K562 (cell line): Measurements from ENCODE around the gene PRAC2.

Source experiments
- CBX8 ChIP-seq: fragments of 200-600 bp; sonication (generic); IDR thresholded peaks from 2 replicates; pipeline ENCODE4 v1.6.1; 2012; ENCODE audit warnings: borderline replicate concordance, mixed run types, low read depth, mild to moderate bottlenecking, moderate library complexity, mixed read lengths, low read length, control low read depth, inconsistent platforms; ENCODE audit not compliant: poor library complexity, severe bottlenecking; ENCODE audit errors: extremely low read depth
- CTCF ChIP-seq, 3 experiments: IDR thresholded peaks in 2 of 3; conservative IDR thresholded peaks in 1 of 3; 2 replicates each; pipeline ENCODE4 v1.5.1; 2011 to 2012; ENCODE audit warnings: low read length in 3 of 3, mild to moderate bottlenecking in 3 of 3, control low read depth in 2 of 3, improper control_type of control experiment in 1 of 3, inconsistent platforms in 1 of 3, low read depth in 1 of 3, mixed read lengths in 1 of 3, moderate library complexity in 1 of 3; ENCODE audit not compliant: insufficient read depth in 2 of 3
- EGR1 ChIP-seq: fragments of 450-650 bp; conservative IDR thresholded peaks from 2 replicates; pipeline ENCODE4 v1.6.1; 2017; ENCODE audit warnings: mild to moderate bottlenecking
- JUNB ChIP-seq: fragments of 450-650 bp; formaldehyde crosslinking; conservative IDR thresholded peaks from 2 replicates; pipeline ENCODE4 v1.4.0; 2020; ENCODE audit warnings: mild to moderate bottlenecking
- LARP7 ChIP-seq: fragments of 450-650 bp; IDR thresholded peaks from 2 replicates; pipeline ENCODE4 v1.6.1; 2016
- RBFOX2 ChIP-seq: fragments of 200-400 bp; formaldehyde crosslinking; IDR thresholded peaks from 2 replicates; pipeline ENCODE4 v1.6.1; 2017; ENCODE audit warnings: low read depth, mild to moderate bottlenecking, low read length, moderate library complexity
- RFX5 ChIP-seq: IDR thresholded peaks from 2 replicates; pipeline ENCODE4 v1.6.1; 2011; ENCODE audit warnings: low read depth, mild to moderate bottlenecking, improper control_type of control experiment, low read length
- SIN3A ChIP-seq, 2 experiments: fragments of 150-350 bp in 1 of 2; IDR thresholded peaks; 2 replicates each; pipeline ENCODE4 v1.6.1; 2011 to 2016; ENCODE audit warnings: borderline replicate concordance in 2 of 2, low read depth in 2 of 2, low read length in 2 of 2, mild to moderate bottlenecking in 2 of 2, moderate library complexity in 2 of 2; ENCODE audit not compliant: control insufficient read depth in 1 of 2
- TF ChIP-seq, protein P1 (sequence below): fragments of 450-650 bp; IDR thresholded peaks from 2 replicates; pipeline ENCODE4 v1.6.1; 2016; ENCODE audit warnings: mild to moderate bottlenecking, moderate library complexity

DNA sequence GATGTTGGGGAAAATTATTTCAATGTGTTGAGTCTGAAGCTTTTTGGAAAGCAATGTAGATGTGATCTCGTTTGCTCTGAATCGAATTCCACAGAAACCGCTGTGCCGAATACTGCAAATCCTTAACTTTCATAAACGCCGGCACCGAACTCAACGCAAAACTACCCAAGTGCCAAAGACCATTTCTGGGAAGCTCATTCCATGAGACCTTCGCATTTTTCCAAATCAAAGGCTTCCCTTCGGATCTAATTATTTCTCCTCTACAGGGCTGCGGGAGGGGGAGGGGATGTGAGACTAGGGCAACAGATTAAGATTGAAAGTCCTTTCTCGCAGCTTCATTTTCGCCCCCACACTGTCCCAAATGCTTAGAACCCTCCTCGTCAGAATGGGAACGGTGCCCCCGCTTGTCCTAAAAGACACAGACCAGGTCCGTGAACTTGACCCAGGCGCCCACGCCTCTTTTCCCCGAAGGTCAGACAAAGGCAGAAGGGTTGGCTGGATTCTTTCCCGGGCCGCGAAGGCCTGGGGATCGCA is 4.7 kb upstream of the PRAC2 start:
- no peak for TF ChIP-seq RFX5
- TF ChIP-seq RBFOX2: no peak
- no peak for TF ChIP-seq CTCF (IDR thresholded peaks at IDR 0.05 in 2 of 3, conservative IDR thresholded peaks at IDR 0.05 in 1 of 3; ENCODE audit: insufficient read depth in 2 of 3, low read depth in 1 of 3, low read length in 3 of 3)
- TF ChIP-seq, protein P1, sequence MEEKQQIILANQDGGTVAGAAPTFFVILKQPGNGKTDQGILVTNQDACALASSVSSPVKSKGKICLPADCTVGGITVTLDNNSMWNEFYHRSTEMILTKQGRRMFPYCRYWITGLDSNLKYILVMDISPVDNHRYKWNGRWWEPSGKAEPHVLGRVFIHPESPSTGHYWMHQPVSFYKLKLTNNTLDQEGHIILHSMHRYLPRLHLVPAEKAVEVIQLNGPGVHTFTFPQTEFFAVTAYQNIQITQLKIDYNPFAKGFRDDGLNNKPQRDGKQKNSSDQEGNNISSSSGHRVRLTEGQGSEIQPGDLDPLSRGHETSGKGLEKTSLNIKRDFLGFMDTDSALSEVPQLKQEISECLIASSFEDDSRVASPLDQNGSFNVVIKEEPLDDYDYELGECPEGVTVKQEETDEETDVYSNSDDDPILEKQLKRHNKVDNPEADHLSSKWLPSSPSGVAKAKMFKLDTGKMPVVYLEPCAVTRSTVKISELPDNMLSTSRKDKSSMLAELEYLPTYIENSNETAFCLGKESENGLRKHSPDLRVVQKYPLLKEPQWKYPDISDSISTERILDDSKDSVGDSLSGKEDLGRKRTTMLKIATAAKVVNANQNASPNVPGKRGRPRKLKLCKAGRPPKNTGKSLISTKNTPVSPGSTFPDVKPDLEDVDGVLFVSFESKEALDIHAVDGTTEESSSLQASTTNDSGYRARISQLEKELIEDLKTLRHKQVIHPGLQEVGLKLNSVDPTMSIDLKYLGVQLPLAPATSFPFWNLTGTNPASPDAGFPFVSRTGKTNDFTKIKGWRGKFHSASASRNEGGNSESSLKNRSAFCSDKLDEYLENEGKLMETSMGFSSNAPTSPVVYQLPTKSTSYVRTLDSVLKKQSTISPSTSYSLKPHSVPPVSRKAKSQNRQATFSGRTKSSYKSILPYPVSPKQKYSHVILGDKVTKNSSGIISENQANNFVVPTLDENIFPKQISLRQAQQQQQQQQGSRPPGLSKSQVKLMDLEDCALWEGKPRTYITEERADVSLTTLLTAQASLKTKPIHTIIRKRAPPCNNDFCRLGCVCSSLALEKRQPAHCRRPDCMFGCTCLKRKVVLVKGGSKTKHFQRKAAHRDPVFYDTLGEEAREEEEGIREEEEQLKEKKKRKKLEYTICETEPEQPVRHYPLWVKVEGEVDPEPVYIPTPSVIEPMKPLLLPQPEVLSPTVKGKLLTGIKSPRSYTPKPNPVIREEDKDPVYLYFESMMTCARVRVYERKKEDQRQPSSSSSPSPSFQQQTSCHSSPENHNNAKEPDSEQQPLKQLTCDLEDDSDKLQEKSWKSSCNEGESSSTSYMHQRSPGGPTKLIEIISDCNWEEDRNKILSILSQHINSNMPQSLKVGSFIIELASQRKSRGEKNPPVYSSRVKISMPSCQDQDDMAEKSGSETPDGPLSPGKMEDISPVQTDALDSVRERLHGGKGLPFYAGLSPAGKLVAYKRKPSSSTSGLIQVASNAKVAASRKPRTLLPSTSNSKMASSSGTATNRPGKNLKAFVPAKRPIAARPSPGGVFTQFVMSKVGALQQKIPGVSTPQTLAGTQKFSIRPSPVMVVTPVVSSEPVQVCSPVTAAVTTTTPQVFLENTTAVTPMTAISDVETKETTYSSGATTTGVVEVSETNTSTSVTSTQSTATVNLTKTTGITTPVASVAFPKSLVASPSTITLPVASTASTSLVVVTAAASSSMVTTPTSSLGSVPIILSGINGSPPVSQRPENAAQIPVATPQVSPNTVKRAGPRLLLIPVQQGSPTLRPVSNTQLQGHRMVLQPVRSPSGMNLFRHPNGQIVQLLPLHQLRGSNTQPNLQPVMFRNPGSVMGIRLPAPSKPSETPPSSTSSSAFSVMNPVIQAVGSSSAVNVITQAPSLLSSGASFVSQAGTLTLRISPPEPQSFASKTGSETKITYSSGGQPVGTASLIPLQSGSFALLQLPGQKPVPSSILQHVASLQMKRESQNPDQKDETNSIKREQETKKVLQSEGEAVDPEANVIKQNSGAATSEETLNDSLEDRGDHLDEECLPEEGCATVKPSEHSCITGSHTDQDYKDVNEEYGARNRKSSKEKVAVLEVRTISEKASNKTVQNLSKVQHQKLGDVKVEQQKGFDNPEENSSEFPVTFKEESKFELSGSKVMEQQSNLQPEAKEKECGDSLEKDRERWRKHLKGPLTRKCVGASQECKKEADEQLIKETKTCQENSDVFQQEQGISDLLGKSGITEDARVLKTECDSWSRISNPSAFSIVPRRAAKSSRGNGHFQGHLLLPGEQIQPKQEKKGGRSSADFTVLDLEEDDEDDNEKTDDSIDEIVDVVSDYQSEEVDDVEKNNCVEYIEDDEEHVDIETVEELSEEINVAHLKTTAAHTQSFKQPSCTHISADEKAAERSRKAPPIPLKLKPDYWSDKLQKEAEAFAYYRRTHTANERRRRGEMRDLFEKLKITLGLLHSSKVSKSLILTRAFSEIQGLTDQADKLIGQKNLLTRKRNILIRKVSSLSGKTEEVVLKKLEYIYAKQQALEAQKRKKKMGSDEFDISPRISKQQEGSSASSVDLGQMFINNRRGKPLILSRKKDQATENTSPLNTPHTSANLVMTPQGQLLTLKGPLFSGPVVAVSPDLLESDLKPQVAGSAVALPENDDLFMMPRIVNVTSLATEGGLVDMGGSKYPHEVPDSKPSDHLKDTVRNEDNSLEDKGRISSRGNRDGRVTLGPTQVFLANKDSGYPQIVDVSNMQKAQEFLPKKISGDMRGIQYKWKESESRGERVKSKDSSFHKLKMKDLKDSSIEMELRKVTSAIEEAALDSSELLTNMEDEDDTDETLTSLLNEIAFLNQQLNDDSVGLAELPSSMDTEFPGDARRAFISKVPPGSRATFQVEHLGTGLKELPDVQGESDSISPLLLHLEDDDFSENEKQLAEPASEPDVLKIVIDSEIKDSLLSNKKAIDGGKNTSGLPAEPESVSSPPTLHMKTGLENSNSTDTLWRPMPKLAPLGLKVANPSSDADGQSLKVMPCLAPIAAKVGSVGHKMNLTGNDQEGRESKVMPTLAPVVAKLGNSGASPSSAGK: no peak
- TF ChIP-seq EGR1: no peak
- TF ChIP-seq JUNB (CRISPR knock-in tag): no peak
- TF ChIP-seq SIN3A (IDR thresholded peaks at IDR 0.05; ENCODE audit: borderline replicate concordance in 2 of 2, control insufficient read depth in 1 of 2, low read depth in 2 of 2, low read length in 2 of 2): no peak
- no peak for TF ChIP-seq LARP7
- TF ChIP-seq CBX8: no peak
